Measurements from ENCODE around the gene CBX5.

The CBX5 gene

DNA sequence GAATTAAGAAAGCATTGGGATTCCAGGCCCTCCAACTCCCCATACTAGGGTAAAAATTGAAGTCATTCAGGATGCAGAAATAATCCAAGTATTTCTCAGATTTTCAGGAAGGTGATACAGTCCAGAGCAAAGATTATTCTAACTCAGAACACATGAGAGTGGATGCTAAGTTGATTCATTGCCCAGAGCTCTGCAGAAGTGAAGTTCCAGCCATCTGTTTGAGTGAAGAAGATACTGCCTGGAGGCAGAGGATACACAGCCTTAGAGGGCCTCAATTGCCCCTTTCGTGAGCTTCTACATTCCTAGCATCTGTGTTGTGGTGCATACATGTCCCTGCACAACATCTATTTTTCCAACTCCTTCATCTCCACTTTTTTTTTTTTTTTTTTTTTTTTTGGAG is 54.3 kb downstream of the CBX5 start:
- no peaks in the 10 kb centered on the region for H3K4me1 ChIP-seq
- H2AFZ ChIP-seq, result no peak overlapping the region
- H3K27me3 ChIP-seq (ENCODE audit: control insufficient read depth, insufficient read depth, low read length), result no peaks in the 10 kb centered on the region
- no peak overlapping the region for H3K4me3 ChIP-seq (ENCODE audit: low read depth, low read length)
- TF ChIP-seq, protein P1, sequence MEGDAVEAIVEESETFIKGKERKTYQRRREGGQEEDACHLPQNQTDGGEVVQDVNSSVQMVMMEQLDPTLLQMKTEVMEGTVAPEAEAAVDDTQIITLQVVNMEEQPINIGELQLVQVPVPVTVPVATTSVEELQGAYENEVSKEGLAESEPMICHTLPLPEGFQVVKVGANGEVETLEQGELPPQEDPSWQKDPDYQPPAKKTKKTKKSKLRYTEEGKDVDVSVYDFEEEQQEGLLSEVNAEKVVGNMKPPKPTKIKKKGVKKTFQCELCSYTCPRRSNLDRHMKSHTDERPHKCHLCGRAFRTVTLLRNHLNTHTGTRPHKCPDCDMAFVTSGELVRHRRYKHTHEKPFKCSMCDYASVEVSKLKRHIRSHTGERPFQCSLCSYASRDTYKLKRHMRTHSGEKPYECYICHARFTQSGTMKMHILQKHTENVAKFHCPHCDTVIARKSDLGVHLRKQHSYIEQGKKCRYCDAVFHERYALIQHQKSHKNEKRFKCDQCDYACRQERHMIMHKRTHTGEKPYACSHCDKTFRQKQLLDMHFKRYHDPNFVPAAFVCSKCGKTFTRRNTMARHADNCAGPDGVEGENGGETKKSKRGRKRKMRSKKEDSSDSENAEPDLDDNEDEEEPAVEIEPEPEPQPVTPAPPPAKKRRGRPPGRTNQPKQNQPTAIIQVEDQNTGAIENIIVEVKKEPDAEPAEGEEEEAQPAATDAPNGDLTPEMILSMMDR (IDR thresholded peaks at IDR 0.05), result no peak
- H3K4me2 ChIP-seq (ENCODE audit: low read length), result no peak overlapping the region
- H3K79me2 ChIP-seq, result no peaks in the 10 kb centered on the region
- H3K36me3 ChIP-seq (ENCODE audit: control insufficient read depth, insufficient read depth, low read length), result no peaks in the 10 kb centered on the region
- no peak overlapping the region for H3K9ac ChIP-seq
- H3K27ac ChIP-seq, result no peak overlapping the region
- no peaks in the 10 kb centered on the region for H3K9me3 ChIP-seq (ENCODE audit: control insufficient read depth, low read length)

GRCh38 chr12:54222609-54223008 is 57.3 kb downstream of the CBX5 start:
- Histone ChIP-seq H3K79me2 (no peaks in the 10 kb centered on the region), H3K36me3 (ENCODE audit: control insufficient read depth, insufficient read depth, low read length) (no peaks in the 10 kb centered on the region), H3K4me3 (ENCODE audit: low read depth, low read length) (no peak overlapping the region), H3K27ac (no peak overlapping the region), H3K27me3 (ENCODE audit: control insufficient read depth, insufficient read depth, low read length) (no peaks in the 10 kb centered on the region), H3K4me2 (ENCODE audit: low read length) (no peak overlapping the region), H2AFZ (no peak overlapping the region), H3K9me3 (ENCODE audit: control insufficient read depth, low read length) (no peaks in the 10 kb centered on the region), H3K9ac (no peak overlapping the region), H3K4me1 (peaks cover 3% of the 10 kb centered on the region)
- TF ChIP-seq, protein P1 (IDR thresholded peaks at IDR 0.05), result no peak

GRCh38 chr12:54221402-54221984 is 58.4 kb downstream of the CBX5 start:
- no peak overlapping the region for H3K27ac ChIP-seq
- H2AFZ ChIP-seq, result no peak overlapping the region
- H3K79me2 ChIP-seq, result no peaks in the 10 kb centered on the region
- H3K36me3 ChIP-seq (ENCODE audit: control insufficient read depth, insufficient read depth, low read length), result no peaks in the 10 kb centered on the region
- H3K4me1 ChIP-seq, result peaks cover 12% of the 10 kb centered on the region
- H3K9ac ChIP-seq, result no peak overlapping the region
- TF ChIP-seq, protein P1 (IDR thresholded peaks at IDR 0.05), result no peak
- no peak overlapping the region for H3K4me2 ChIP-seq (ENCODE audit: low read length)
- no peak overlapping the region for H3K4me3 ChIP-seq (ENCODE audit: low read depth, low read length)
- no peaks in the 10 kb centered on the region for H3K27me3 ChIP-seq (ENCODE audit: control insufficient read depth, insufficient read depth, low read length)
- H3K9me3 ChIP-seq (ENCODE audit: control insufficient read depth, low read length), result no peaks in the 10 kb centered on the region

GRCh38 chr12:54220567-54220966 is 59.4 kb downstream of the CBX5 start:
- H2AFZ ChIP-seq, result no peak overlapping the region
- H3K4me3 ChIP-seq (ENCODE audit: low read depth, low read length), result no peak overlapping the region
- H3K9me3 ChIP-seq (ENCODE audit: control insufficient read depth, low read length), result no peaks in the 10 kb centered on the region
- H3K4me2 ChIP-seq (ENCODE audit: low read length), result no peak overlapping the region
- TF ChIP-seq, protein P1 (IDR thresholded peaks at IDR 0.05), result no peak
- no peak overlapping the region for H3K9ac ChIP-seq
- H3K27me3 ChIP-seq (ENCODE audit: control insufficient read depth, insufficient read depth, low read length), result peaks cover 4% of the 10 kb centered on the region
- H3K36me3 ChIP-seq (ENCODE audit: control insufficient read depth, insufficient read depth, low read length), result no peaks in the 10 kb centered on the region
- H3K4me1 ChIP-seq, result peaks cover 12% of the 10 kb centered on the region
- H3K27ac ChIP-seq, result no peak overlapping the region
- H3K79me2 ChIP-seq, result no peaks in the 10 kb centered on the region

DNA sequence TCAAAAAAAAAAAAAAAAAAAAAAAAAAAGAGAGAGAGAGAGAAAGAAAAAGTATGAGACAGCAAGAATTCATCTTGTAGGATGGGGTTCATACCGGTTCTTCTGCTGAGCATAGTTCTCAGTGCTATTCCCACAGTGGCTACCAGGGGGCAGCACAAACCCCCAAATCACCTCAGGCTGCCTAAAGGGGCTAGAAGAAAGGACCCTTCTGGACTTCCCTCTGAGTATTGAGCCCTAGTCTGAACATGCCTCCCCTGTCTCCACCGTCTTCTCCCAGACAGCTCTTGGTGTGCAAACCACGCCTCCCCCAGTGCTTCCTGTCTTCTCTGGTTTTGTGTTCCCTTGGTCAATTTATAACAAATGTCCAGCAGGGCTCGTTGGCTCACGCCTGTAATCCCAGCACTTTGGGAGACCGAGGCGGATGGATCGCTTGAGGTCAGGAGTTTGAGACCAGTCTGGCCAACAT is 59.8 kb downstream of the CBX5 start:
- Histone ChIP-seq H2AFZ (no peak overlapping the region), H3K4me1 (peaks cover 12% of the 10 kb centered on the region), H3K9me3 (ENCODE audit: control insufficient read depth, low read length) (no peaks in the 10 kb centered on the region), H3K9ac (no peak overlapping the region), H3K36me3 (ENCODE audit: control insufficient read depth, insufficient read depth, low read length) (no peaks in the 10 kb centered on the region), H3K79me2 (no peaks in the 10 kb centered on the region), H3K4me3 (ENCODE audit: low read depth, low read length) (no peak overlapping the region), H3K4me2 (ENCODE audit: low read length) (no peak overlapping the region), H3K27ac (no peak overlapping the region), H3K27me3 (ENCODE audit: control insufficient read depth, insufficient read depth, low read length) (peaks cover 4% of the 10 kb centered on the region)
- TF ChIP-seq, protein P1 (IDR thresholded peaks at IDR 0.05), result peak; percentile 70
